ENCODE data around the gene SPP1. TPM values are rescaled to one million over a fixed set of nuclear protein-coding genes. Genes with fewer than 3 reads are reported as not detected.
"Not testable (repeated sequence)": the region's sequence is repeated elsewhere in the genome, so short reads cannot be mapped to it uniquely, and the experiment has no call there.

Gene SPP1
- total RNA-seq, 1 experiment from 2014 or later = 1,002 TPM

- Mint-ChIP-seq H3K4me3 (ENCODE audit: low read depth, unreplicated experiment) (no peak overlapping the region), H3K9me3 (ENCODE audit: low read depth, unreplicated experiment) (no peaks in the 10 kb centered on the region), H3K36me3 (ENCODE audit: insufficient read depth, unreplicated experiment) (peaks cover 25% of the 10 kb centered on the region), H3K27ac (ENCODE audit: unreplicated experiment) (peak overlapping the region; percentile 68), H3K4me1 (ENCODE audit: low read depth, unreplicated experiment) (peaks cover 23% of the 10 kb centered on the region), H3K27me3 (ENCODE audit: unreplicated experiment) (no peaks in the 10 kb centered on the region)
- TF ChIP-seq CTCF (IDR thresholded peaks at IDR 0.05; ENCODE audit: unreplicated experiment) = no peak
- intact Hi-C loops (cut with micrococcal nuclease; ENCODE audit: unreplicated experiment) = loop anchor here (1.0 to 2.0 kb wide), 2 partner anchors 133 to 227 kb away; no protein-coding TSS in a partner anchor
- CTCF ChIA-PET = interaction anchor here (0.6 to 2.1 kb wide), 6 partner anchors 47 to 1554 kb away, joined by 3 to 21 read pairs (median 4); no protein-coding TSS in a partner anchor
- no TSS peak for BruUV-seq (replicated peaks)
- DNase-seq = no peak
These were observed 10.3 kb downstream of the SPP1 start for GRCh38 chr4:87985887-87986200.

- H3K27me3 Mint-ChIP-seq (ENCODE audit: unreplicated experiment) = no peaks in the 10 kb centered on the region
- DNase-seq = no peak
- no peaks in the 10 kb centered on the region for H3K9me3 Mint-ChIP-seq (ENCODE audit: low read depth, unreplicated experiment)
- no TSS peak for BruUV-seq (replicated peaks)
- intact Hi-C loops (cut with micrococcal nuclease; ENCODE audit: unreplicated experiment) = no loop called here
- peaks cover 22% of the 10 kb centered on the region for H3K36me3 Mint-ChIP-seq (ENCODE audit: insufficient read depth, unreplicated experiment)
- H3K27ac Mint-ChIP-seq (ENCODE audit: unreplicated experiment) = no peak overlapping the region
- peaks cover 23% of the 10 kb centered on the region for H3K4me1 Mint-ChIP-seq (ENCODE audit: low read depth, unreplicated experiment)
- H3K4me3 Mint-ChIP-seq (ENCODE audit: low read depth, unreplicated experiment) = no peak overlapping the region
- no peak for TF ChIP-seq CTCF (IDR thresholded peaks at IDR 0.05; ENCODE audit: unreplicated experiment)
- CTCF ChIA-PET = interaction anchor here (0.6 to 2.1 kb wide), 3 partner anchors 134 to 1553 kb away, joined by 3 to 21 read pairs (median 5); no protein-coding TSS in a partner anchor
These were observed 11.0 kb downstream of the SPP1 start for GRCh38 chr4:87986508-87986907.

- no peaks in the 10 kb centered on the region for H3K36me3 Mint-ChIP-seq (ENCODE audit: insufficient read depth, unreplicated experiment)
- CTCF ChIA-PET = no interaction called here
These were observed 14.3 kb downstream of the SPP1 start for GRCh38 chr4:87989765-87990164.

GRCh38 chr4:87995435-87995834 is 19.9 kb downstream of the SPP1 start:
- no peaks in the 10 kb centered on the region for H3K27me3 Mint-ChIP-seq (ENCODE audit: unreplicated experiment)
- no peak for TF ChIP-seq CTCF (IDR thresholded peaks at IDR 0.05; ENCODE audit: unreplicated experiment)
- intact Hi-C loops (cut with micrococcal nuclease; ENCODE audit: unreplicated experiment) = no loop called here
- CTCF ChIA-PET = no interaction called here
- DNase-seq = no peak
- no peaks in the 10 kb centered on the region for H3K9me3 Mint-ChIP-seq (ENCODE audit: low read depth, unreplicated experiment)
- no peak overlapping the region for H3K4me3 Mint-ChIP-seq (ENCODE audit: low read depth, unreplicated experiment)
- H3K27ac Mint-ChIP-seq (ENCODE audit: unreplicated experiment) = no peak overlapping the region
- no TSS peak for BruUV-seq (replicated peaks)
- H3K36me3 Mint-ChIP-seq (ENCODE audit: insufficient read depth, unreplicated experiment) = no peaks in the 10 kb centered on the region
- no peaks in the 10 kb centered on the region for H3K4me1 Mint-ChIP-seq (ENCODE audit: low read depth, unreplicated experiment)

More at GRCh38 chr4:87989765-87990164, 14.3 kb downstream of the SPP1 start:
- Mint-ChIP-seq H3K4me3 (ENCODE audit: low read depth, unreplicated experiment) (no peak overlapping the region), H3K9me3 (ENCODE audit: low read depth, unreplicated experiment) (no peaks in the 10 kb centered on the region), H3K4me1 (ENCODE audit: low read depth, unreplicated experiment) (peaks cover 14% of the 10 kb centered on the region), H3K27me3 (ENCODE audit: unreplicated experiment) (no peaks in the 10 kb centered on the region), H3K27ac (ENCODE audit: unreplicated experiment) (no peak overlapping the region)
- no peak for DNase-seq
- intact Hi-C loops (cut with micrococcal nuclease; ENCODE audit: unreplicated experiment) = no loop called here
- TF ChIP-seq CTCF (IDR thresholded peaks at IDR 0.05; ENCODE audit: unreplicated experiment) = no peak
- BruUV-seq (replicated peaks) = no TSS peak

GRCh38 chr4:87999191-87999691 is 23.7 kb downstream of the SPP1 start:
- H3K4me3 Mint-ChIP-seq (ENCODE audit: low read depth, unreplicated experiment); H3K9me3 Mint-ChIP-seq (ENCODE audit: low read depth, unreplicated experiment); intact Hi-C loops (cut with micrococcal nuclease; ENCODE audit: unreplicated experiment); CTCF ChIA-PET; H3K27ac Mint-ChIP-seq (ENCODE audit: unreplicated experiment); DNase-seq; H3K27me3 Mint-ChIP-seq (ENCODE audit: unreplicated experiment); BruUV-seq (replicated peaks); H3K36me3 Mint-ChIP-seq (ENCODE audit: insufficient read depth, unreplicated experiment): not testable (repeated sequence)
- H3K4me1 Mint-ChIP-seq (ENCODE audit: low read depth, unreplicated experiment) = peaks cover 17% of the 10 kb centered on the region
